GM19099 (cell line): Measurements from ENCODE around the gene UBE2J1.

Experiments used
- POLR2A ChIP-seq: IDR thresholded peaks from 3 replicates; pipeline ENCODE4 v1.6.1; 2011; ENCODE audit warnings: low read depth; ENCODE audit not compliant: insufficient read length; ENCODE audit errors: extremely low read depth

The UBE2J1 gene

DNA sequence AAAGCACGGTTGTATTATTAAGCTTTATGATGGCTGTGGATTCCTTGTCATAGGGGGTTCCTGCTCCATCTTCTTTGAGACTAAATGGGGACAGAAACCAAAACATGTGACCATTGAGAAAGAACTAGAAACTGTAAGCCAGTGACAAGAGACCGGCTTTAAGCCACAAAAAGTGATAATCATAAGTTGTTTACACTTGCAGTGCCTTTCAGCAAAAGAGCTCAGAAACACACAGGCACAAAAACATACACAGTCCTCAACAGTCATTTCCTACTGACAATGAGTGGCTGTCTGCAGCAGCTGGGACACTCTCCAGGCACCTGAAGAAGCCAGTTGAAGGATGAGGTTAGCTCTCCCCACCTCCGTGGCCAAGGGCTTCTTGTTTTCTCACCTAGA is 20.0 kb upstream of the UBE2J1 start:
- no peak for TF ChIP-seq POLR2A

DNA sequence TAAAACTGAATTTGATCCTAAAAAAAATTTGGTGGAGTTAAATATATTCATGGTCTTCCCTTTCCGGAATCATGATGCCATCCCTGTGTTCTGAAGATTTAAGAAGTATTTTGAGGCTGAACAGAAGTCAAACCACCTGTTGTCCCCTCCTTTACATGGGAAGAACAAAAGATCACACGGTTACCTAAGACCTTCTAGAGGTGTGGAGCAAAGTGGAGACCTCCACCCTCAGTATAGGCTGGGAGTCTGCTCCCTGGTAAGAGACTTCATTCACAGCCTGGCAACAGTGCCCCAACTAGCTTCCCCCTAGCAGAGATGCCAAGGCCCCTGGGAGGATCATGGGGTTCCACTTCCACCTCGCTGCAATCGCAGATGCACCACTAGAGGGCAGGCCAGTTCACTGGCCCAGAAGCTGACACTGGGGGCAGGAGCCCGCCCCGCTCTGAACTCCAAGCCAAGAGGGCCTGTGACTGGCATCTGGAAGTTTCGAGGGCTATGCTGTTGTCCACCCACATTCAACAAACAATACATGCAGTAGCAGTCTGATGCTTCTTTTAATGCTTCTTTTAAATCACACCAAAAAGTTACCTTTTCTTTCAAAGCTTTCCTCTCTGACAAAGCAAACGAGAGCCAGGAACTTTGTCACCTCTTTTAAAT is 19.5 kb upstream of the UBE2J1 start:
- TF ChIP-seq POLR2A, result no peak

DNA sequence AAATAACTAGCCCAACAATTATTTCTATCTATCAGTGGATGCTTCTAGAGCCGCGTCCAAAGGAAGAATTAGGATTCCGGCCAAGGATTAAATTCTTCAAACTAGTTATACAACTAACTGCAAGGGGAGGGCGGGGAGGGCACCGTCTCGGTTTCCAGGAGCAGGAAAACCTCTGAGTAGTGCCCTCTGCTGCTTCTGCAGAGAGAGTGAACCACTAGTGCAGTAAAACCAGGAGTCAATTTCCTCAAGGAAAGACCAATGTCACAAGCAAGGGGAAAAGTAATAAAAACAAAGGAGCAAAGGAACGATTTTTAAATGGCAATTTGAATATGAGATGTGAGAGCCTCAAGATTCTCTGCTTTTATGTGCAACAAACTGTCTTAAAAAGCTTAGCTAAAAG is 16.5 kb upstream of the UBE2J1 start:
- TF ChIP-seq POLR2A, result no peak

DNA sequence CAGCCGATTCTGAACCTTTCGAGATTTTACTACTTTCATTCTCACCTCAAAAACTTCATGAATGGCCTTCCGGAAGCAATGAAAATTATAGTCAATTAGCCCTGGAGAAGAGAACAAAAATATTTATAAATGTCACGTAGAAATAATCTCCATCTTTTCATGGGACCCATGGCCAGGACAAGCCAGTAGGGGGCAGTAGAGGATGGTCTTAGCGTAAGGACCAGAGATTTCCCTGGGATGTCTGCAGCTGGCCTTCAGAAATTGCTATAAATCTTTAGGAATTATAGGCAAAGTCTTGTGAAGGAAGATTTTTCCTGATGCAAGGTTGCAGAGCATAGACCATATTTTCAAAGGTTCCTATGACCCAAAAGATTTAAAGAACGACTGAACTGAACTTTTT is 15.6 kb upstream of the UBE2J1 start:
- TF ChIP-seq POLR2A, result no peak

- no peak for TF ChIP-seq POLR2A
Measured at GRCh38 chr6:89364586-89364985, 12.1 kb upstream of the UBE2J1 start.

DNA sequence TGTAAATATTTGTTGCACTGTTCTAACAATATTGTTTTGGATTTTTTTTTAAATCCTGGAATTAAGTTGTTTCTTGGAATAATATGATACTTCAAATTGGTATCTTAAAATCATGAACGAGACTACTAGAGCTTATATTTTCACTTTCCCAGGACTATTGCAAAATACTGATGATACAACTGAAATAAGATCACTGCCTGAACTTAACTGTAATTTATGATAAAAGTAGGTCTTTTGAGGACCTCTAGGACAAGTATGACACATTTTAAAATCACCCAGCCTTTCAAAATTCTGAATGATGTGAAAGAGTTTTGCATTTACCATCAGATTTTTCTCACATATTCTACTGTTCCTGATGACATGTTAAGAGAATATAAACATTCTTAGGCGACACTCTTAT is 8.6 kb upstream of the UBE2J1 start:
- no peak for TF ChIP-seq POLR2A

GRCh38 chr6:89360415-89360999 is 8.0 kb upstream of the UBE2J1 start:
- no peak for TF ChIP-seq POLR2A

DNA sequence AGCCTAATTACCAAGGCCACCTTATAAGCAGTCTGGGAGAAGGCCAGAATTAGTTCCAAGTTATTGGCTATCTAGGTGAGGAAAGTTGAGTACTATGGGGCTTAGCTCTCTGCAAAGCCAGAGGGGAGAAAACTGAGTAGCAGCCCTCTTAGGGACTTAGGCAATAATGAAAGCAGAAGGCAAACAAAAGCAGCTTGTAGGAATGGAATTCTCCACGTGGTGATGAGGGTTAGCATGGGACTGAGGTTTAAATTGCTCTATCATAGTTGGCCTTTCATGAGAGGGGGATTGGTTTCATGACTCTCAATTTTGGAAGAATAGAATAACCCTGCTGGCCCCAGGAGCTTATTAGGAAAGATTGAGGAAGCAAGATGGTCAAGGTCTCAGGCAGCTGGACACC is 7.0 kb upstream of the UBE2J1 start:
- no peak for TF ChIP-seq POLR2A

GRCh38 chr6:89357390-89357789 is 4.9 kb upstream of the UBE2J1 start:
- peak; percentile 49 for TF ChIP-seq POLR2A

DNA sequence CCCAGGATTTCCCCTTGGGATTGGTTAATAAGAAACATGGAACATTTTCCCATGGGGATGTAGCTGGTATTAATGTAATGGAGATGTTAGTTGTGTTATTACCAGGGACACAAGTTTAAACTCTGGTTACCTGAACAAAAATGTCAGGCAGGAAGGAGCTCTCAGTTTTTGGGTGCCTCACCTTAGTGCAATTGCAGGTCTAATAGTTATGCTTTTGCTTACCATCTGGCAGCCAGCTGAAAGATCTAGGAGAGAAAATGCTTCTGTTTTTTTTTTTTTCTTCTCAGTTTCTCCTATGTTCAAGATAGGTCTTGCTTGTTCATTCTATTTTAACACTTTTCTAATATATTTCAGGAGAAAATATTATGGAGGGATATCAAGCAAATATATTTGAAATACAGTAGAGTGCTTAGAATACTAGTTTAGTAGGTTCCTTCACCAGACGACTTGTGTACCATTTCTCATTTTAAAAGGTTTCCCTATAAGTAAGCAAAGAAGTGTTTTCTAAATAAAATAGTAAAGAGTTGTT is 4.2 kb upstream of the UBE2J1 start:
- peak; percentile 31 for TF ChIP-seq POLR2A

GRCh38 chr6:89355511-89356194 is 3.1 kb upstream of the UBE2J1 start:
- no peak for TF ChIP-seq POLR2A

GRCh38 chr6:89353702-89354392 is 1.3 kb upstream of the UBE2J1 start:
- peak; percentile 51 for TF ChIP-seq POLR2A

DNA sequence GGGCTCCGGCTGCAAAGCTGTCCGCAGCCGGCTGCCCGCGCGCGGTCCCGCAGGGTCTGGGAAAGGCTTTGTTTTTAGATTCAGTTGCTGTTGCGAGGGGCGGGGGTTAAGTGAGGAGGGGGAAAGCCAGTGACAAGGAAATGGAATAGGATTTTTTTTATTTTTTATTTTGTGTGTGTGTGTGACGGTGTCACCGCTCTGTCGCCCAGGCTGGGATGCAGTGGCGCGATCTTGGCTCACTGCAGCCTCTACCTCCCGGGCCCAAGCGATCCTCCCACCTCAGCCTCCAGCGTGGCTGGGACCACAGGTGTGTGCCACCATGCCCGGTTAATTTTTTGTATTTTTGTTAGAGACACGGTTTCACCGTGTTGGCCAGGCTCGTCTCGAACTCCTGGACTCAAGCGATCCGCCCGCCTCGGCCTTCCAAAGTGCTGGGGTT is 615 bp upstream of the UBE2J1 start:
- TF ChIP-seq POLR2A, result no peak

GRCh38 chr6:89351671-89352277 is 748 bp downstream of the UBE2J1 start:
- TF ChIP-seq POLR2A, result no peak
